Measurements from ENCODE around the gene CDIPT.
A peak's percentile ranks its signal among the peaks of the same experiment; 100 is the strongest.
"Not testable (repeated sequence)": the region's sequence is repeated elsewhere in the genome, so short reads cannot be mapped to it uniquely, and the experiment has no call there.

The CDIPT gene

DNA sequence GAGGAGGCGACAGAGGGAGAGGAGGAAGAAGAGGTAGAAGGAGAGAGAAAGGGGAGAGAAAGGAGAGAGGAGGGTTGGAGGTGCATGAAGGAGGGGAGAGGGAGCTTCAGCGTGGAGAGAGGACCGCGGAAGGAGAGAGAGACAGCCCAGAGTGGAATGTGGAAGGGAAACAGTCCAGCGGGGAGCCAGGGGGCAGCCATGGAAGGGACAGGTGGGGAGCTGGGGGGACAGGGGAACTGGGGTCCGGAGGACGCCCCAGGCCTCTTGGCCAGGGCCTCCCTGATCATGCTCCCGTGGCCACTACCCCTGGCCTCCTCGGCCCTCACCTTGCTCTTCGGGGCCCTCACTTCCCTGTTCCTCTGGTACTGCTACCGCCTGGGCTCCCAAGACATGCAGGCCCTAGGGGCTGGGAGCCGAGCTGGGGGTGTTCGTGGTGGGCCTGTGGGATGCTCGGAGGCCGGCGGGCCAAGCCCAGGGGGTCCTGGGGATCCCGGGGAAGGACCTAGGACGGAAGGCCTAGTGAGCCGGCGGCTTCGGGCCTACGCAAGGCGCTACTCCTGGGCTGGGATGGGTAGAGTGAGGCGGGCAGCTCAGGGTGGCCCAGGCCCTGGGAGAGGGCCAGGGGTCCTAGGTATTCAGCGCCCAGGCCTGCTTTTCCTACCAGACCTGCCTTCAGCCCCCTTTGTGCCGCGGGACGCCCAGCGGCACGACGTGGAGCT, 38.0 kb upstream of the CDIPT start:
- TF ChIP-seq GATA1 (IDR thresholded peaks at IDR 0.05; ENCODE audit: low read depth, low read length) (no peak), POLR2A (IDR thresholded peaks at IDR 0.05; ENCODE audit: low read length) (no peak)
- DNase-seq, result no peak

DNA sequence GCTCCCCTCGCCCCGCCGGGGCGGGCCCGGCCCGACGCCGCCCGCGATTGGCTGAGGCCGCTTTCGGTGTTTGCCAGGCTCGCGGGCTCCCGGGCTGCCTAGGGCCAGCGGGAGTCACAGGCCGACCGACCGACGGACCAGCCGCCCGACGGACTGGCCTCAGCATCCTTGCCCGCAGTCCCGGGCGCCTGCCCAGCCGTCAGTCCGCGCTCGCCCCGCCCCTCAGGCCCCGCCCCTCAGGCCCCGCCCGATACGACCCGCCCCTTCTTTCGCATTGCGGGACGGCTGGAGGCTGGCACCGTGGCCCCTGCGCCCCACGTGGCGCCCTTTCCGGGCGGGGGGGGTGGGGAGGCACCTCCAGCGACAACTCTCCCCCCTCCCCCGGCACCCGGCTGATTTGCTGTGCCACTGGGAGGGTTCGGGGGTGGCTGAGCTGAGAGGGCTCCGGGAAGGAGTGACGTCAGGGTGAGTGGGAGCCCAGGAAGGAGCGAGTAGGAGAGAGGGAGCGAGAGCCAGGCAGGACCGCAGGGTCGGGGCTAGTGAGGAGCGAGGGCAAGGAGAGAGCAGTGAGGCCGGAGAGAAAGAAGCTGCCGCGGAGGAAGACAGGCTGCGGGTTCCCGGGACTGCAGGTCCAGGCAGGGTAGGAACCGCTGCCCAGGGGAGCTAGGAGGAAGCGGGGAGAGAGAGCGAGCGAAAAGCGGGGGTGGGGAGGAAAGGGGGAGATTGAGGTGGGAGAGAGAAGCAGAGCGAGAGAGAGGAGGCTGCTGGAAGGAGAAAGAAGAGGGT, 37.3 kb upstream of the CDIPT start, which contains the start of gene ASPHD1:
Gene ASPHD1, plus strand, starts transcription at position 387 of the 786 bp plus-strand sequence. CDS start 484 bp downstream, outside the sequence.
- peak in 1 of 2 experiments; percentile 78 for DNase-seq
- TF ChIP-seq POLR2A (IDR thresholded peaks at IDR 0.05; ENCODE audit: low read length) (no peak), GATA1 (IDR thresholded peaks at IDR 0.05; ENCODE audit: low read depth, low read length) (no peak)

DNA sequence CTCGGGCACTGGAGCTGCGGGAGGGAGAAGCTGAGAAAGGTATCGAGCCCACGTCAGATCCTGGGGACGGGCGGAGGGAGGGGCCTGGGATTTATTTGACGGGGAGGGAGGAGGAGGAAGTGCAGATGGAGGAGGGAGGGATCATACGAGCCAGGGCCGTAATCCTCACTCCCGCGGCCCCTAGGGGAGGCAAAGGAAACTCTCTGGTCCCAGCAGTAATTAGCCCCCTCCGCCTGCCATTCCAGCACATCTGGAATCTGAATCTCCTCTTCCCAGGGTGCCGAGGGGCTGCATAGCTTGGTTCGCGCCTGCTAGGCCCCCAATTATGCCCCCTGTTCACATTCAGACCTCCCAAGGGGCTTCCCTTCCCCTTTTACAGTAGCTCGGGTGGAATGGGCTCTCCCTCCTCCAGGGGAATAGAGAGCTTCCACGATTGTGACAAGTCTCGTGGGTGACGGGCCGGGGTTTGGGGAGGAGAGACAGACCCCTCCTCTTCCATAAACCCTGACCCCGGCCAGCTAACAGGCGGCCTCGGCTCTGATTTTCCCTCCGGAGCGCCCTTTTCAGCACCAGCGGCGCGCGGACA, 36.6 kb upstream of the CDIPT start, which contains the start of gene SEZ6L2:
Gene SEZ6L2, minus strand, starts transcription at position 35 of the 586 bp plus-strand sequence. CDS start 531 bp downstream, outside the sequence.
- no peak for DNase-seq
- TF ChIP-seq POLR2A (IDR thresholded peaks at IDR 0.05; ENCODE audit: low read length), result no peak
- no peak for TF ChIP-seq GATA1 (IDR thresholded peaks at IDR 0.05; ENCODE audit: low read depth, low read length)

DNA sequence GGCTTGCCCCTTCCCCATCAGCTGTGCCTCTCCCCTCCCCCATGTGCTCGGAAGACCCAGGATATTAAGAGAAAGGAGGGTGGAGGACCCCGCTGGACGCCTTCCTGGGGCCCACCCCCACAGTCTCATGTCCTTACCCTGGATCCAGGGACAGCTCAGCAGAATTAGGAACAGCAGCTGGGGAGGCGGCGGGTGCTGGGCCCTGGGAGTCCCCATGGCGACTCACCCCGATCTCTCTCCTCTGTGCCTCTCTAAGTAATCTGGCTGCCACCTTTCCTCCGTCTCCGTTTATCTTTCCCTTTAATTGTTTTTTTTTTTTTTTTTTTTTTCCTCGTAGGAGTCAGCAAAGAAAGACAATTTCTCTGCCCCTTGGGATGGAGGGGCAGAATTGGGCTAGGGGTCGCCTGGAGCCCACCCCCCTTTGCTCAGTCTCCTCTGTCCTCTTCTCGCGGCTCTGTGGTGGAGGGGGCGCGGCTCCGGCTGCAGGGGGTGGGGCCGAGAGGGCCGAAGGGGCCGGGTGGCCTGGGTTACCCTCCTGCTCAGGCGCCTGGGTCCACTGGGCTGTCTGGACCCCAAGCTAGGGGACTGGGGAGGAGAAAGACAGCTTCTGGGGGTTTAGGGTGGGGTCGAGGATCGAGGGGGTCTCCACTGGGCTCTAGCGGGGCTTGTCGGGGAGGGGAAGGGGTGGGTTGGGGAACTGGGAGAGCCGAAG, 35.9 kb upstream of the CDIPT start:
- DNase-seq, result no peak
- TF ChIP-seq GATA1 (IDR thresholded peaks at IDR 0.05; ENCODE audit: low read depth, low read length) (no peak), POLR2A (IDR thresholded peaks at IDR 0.05; ENCODE audit: low read length) (no peak)

DNA sequence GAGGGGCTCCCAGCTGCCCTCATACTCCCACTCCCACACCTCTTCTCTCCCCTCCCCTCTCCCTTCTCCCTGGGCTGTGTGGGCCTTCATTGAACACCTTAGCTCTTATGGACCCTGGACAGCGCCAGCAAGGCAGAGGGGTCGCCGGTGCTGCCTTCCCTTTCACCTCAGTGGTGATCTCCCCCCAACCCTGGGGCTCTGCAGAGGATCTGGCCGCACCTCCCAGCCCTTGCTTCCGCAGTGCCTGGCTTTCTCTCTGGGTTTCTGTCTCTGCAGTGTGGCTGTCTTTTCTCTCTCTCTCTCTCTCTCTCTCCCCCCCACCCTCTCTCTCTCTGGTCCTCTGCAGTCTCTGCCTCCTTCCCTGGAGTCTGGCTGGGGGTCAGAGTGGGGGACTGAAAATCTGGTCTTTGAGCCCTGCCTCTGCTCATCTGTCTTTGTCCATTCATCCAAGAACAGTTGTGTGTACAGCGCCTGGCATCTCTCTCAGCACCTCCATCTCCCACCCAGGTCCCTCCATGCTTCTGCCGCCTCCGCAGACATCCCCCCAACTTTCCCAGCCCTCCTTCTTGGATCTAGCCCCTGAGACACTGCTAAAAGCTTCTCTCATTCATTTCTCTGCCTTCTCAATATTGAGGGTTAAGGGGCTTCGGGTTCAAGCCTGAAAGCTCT, 35.2 kb upstream of the CDIPT start:
- no peak for TF ChIP-seq POLR2A (IDR thresholded peaks at IDR 0.05; ENCODE audit: low read length)
- TF ChIP-seq GATA1 (IDR thresholded peaks at IDR 0.05; ENCODE audit: low read depth, low read length), result no peak
- DNase-seq, result no peak

DNA sequence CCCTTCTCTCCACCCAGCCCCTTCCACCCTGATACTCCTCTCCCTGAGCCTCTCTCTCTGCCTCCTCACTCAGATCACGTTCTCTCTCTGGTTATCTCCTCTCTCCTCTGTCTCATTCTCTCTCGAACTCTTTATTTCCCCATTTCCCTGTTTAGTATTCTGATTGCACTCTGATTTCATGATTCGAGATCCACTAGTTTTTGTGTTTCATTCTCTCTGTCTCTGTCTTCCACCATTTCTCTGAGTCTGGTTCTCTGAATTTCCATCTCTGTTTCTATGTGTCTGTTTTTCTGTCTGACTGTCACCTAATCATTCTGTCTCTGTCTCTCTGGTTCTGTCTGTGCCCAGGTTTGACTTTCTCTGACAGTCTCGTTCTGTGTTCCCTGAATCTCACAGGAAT, 34.3 kb upstream of the CDIPT start:
- TF ChIP-seq POLR2A (IDR thresholded peaks at IDR 0.05; ENCODE audit: low read length) (no peak), GATA1 (IDR thresholded peaks at IDR 0.05; ENCODE audit: low read depth, low read length) (no peak)

DNA sequence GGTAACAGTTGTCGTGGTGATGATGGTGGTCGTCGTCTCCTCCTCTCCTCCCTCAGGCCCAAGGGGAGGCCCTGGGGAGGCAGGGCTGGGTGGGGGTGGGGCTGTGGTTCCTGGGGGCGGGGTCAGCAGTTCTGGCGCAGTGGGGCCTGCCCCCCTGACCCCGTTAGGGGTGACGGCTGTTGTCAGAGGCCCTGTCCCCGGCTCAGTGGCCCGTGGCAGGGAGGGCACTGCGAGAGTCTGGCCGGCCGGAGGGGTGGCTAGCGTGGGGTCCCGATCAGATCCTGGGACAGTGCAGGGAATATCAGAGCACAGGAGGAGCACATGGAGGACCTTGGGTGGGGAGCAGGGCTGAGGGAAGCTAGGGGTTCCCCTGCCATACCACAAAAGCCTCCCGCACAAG, 33.8 kb upstream of the CDIPT start:
- no peak for DNase-seq
- TF ChIP-seq GATA1 (IDR thresholded peaks at IDR 0.05; ENCODE audit: low read depth, low read length), result no peak
- TF ChIP-seq POLR2A (IDR thresholded peaks at IDR 0.05; ENCODE audit: low read length), result no peak

More for the DNA sequence above, 34.3 kb upstream of the CDIPT start:
- DNase-seq, result no peak

DNA sequence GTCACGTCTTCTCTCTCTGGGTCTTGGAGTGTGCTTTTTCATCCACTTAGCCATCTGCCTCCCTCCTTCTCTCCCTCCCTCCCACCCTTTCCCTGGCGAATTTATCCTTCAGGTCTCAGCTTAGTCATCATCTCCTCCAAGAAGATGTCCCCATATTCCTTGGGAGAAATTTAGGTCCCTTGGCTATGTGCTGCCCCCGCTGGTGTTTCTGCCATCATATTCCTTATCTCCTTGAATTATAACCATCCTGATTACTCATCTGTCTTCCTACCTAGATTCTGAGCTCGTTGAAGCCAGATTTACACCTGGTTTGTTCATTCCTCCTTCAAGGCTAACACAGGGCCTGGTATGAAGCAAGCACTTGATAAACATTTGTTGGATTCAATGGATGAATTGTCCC, 31.3 kb upstream of the CDIPT start:
- TF ChIP-seq GATA1 (IDR thresholded peaks at IDR 0.05; ENCODE audit: low read depth, low read length) (no peak), POLR2A (IDR thresholded peaks at IDR 0.05; ENCODE audit: low read length) (no peak)
- DNase-seq, result no peak

DNA sequence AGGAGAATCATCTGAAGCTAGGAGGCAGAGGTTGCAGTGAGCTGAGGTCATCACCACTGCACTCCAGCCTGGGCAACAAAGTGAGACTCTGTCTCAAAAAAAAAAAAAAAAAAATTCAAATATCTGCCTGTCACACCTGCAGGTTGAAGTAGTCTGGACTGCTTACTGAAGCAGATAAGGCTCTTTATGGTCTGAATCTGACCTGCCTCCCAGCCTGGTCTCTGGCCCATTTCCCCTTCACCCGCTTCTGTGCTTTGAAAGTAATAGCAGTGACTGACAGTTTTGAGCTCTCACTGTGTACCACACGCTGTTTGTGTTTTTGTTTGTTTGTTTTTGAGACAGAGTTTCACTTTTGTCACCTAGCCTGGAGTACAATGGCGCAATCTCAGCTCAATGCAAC, 30.5 kb upstream of the CDIPT start:
- DNase-seq, result no peak
- TF ChIP-seq GATA1 (IDR thresholded peaks at IDR 0.05; ENCODE audit: low read depth, low read length), result no peak
- TF ChIP-seq POLR2A (IDR thresholded peaks at IDR 0.05; ENCODE audit: low read length), result no peak

DNA sequence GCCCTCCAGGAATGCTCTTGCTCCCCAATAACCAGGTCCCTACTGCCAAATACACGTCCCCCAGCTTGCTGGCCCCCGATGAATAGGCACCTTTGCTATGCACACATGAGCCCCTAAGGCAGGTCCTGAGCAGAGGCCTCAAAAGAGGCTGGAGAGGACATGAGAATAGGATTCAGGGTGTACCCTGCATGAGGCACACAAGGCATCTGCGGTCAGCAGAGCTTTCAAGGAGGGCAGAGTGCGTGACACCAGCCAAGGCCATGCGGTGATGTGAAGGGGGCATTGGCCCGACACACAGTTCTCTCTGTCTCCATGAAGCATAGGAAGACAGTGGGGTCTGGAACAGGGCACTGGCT, 29.4 kb upstream of the CDIPT start:
- no peak for TF ChIP-seq GATA1 (IDR thresholded peaks at IDR 0.05; ENCODE audit: low read depth, low read length)
- no peak for TF ChIP-seq POLR2A (IDR thresholded peaks at IDR 0.05; ENCODE audit: low read length)
- no peak for DNase-seq

DNA sequence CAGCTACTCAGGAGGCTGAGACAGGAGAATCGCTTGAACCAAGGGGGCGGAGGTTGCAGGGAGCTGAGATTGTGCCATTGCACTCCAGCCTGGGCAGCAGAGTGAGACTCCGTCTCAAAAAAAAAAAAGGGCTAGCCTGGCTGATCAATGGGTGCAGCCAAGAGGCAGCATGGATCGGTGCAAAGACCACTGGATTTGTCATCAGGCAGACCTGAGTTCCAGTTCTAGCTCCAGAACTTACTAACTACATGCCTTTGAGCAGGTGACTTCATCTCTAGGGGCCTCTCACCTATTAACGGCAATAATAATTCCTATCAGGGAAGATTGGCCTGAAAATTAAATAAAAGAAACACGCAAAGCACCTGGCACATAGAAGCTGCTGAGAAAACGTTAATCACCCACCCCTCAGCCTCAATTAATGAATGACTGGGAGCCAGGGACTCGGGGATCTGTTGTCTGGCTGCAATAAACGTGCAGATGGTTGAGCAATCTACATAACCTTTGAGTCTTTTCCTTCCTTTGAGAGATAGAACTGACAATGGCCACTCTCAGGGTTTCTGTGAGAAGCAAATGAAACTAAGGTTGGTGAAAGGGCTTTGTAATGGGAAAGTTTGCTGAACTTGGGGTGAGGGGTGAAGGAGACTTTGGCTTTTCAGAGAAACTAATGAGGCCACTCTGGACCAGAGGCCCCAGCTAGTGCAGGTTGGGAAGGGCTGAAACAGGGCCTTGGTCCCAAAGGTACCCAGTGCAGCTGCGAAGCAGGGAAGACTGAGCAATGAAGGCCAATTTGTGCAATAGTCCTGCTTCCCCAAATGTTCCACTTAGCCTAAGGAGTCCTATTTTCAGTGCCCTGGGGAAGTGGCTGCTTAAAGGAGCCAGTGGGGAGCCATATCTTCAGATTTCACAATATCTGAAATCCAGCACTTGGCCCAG, 28.8 kb upstream of the CDIPT start:
- DNase-seq, result no peak
- no peak for TF ChIP-seq POLR2A (IDR thresholded peaks at IDR 0.05; ENCODE audit: low read length)
- no peak for TF ChIP-seq GATA1 (IDR thresholded peaks at IDR 0.05; ENCODE audit: low read depth, low read length)

DNA sequence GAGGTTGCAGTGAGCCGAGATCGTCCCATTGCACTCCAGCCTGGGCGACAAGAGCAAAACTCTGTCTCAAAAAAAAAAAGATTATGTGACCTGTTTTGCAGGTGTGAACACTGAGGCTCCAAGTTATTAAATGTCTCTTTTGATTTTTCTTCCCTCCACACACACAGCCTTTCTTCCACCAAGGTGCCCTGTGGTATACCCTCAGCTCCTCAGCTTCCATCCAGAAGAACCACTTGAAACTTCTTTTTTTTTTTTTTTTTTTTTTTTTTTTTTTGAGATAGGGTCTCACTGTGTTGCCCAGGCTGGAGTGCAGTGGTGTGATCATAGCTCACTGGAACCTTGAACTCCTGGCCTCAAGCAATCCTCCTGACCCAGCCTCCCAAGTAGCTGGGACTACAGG, 26.3 kb upstream of the CDIPT start:
- not testable (repeated sequence) for DNase-seq

All from erythroblast (primary cell).